Measurements from ENCODE around the gene RAPGEF3.

- TF ChIP-seq ZNF138 (CRISPR knock-in tag; IDR thresholded peaks at IDR 0.05; ENCODE audit: low read depth) (no peak), CTCF (CRISPR knock-in tag; IDR thresholded peaks at IDR 0.05) (no peak), EP300 (IDR thresholded peaks at IDR 0.05; ENCODE audit: low read depth in 2 of 2, low read length in 2 of 2) (no peak), EP300 (CRISPR knock-in tag; IDR thresholded peaks at IDR 0.05; ENCODE audit: borderline replicate concordance) (no peak)
These were observed 12.6 kb upstream of the RAPGEF3 start for GRCh38 chr12:47771304-47771703.
